WTC11 (cell line): Measurements from ENCODE around the gene RASIP1. TPM values are rescaled to one million over a fixed set of nuclear protein-coding genes. Genes with fewer than 3 reads are reported as not detected.

ENCODE experiments used
- ATAC-seq: fragments of 200-7000 bp; cut with Tn5 transposase; 2 replicates; pipeline ENCODE4 v1.10.0; 2021; ENCODE audit warnings: mild to moderate bottlenecking, moderate library complexity
- CTCF ChIA-PET: fragments of 300-600 bp; sonication (Branson Sonifier 250); formaldehyde crosslinking; loops from one replicate; lab custom pipeline; 2021; ENCODE audit warnings: antibody characterized with exemption; lab: Charles Lee
- POLR2A ChIA-PET: fragments of 350-600 bp; sonication (Branson Sonifier 250); formaldehyde crosslinking; loops from one replicate; lab custom pipeline; 2021; ENCODE audit warnings: antibody characterized with exemption; lab: Charles Lee
- DNase-seq: peaks from one replicate; pipeline ENCODE4 v3.0.0; 2021; ENCODE audit warnings: low spot score
- H3K27ac Mint-ChIP-seq: 2 replicates; pipeline ENCODE4 v1.8.0; 2021; ENCODE audit warnings: mixed read lengths
- H3K27me3 Mint-ChIP-seq: 2 replicates; pipeline ENCODE4 v1.8.0; 2021; ENCODE audit warnings: low read depth, mild to moderate bottlenecking, moderate library complexity, mixed read lengths
- H3K36me3 Mint-ChIP-seq: 2 replicates; pipeline ENCODE4 v1.8.0; 2021; ENCODE audit warnings: mixed read lengths
- H3K4me1 Mint-ChIP-seq: 2 replicates; pipeline ENCODE4 v1.8.0; 2022; ENCODE audit warnings: mixed read lengths
- H3K4me3 Mint-ChIP-seq: 2 replicates; pipeline ENCODE4 v1.8.0; 2021; ENCODE audit warnings: mild to moderate bottlenecking, moderate library complexity, mixed read lengths
- H3K9me3 Mint-ChIP-seq: 2 replicates; pipeline ENCODE4 v1.8.0; 2021; ENCODE audit warnings: mixed read lengths
- E2F1 ChIP-seq: sonication (generic); formaldehyde crosslinking; IDR thresholded peaks from 2 replicates; pipeline ENCODE4 v1.8.0; 2022; ENCODE audit warnings: mild to moderate bottlenecking, missing genetic modification reagents
- E2F5 ChIP-seq: sonication (generic); formaldehyde crosslinking; IDR thresholded peaks from 2 replicates; pipeline ENCODE4 v1.8.1; 2022; ENCODE audit warnings: mild to moderate bottlenecking, moderate library complexity, missing genetic modification reagents
- FOXP4 ChIP-seq: sonication (generic); formaldehyde crosslinking; IDR thresholded peaks from 2 replicates; pipeline ENCODE4 v1.8.0; 2022; ENCODE audit warnings: mild to moderate bottlenecking, missing genetic modification reagents
- GABPB1 ChIP-seq: sonication (generic); formaldehyde crosslinking; IDR thresholded peaks from 2 replicates; pipeline ENCODE4 v1.8.1; 2023; ENCODE audit warnings: mild to moderate bottlenecking, missing genetic modification reagents
- MAX ChIP-seq: sonication (generic); formaldehyde crosslinking; IDR thresholded peaks from 2 replicates; pipeline ENCODE4 v1.8.0; 2022; ENCODE audit warnings: mild to moderate bottlenecking, missing genetic modification reagents
- PREB ChIP-seq: sonication (generic); formaldehyde crosslinking; IDR thresholded peaks from 2 replicates; pipeline ENCODE4 v1.8.1; 2022; ENCODE audit warnings: mild to moderate bottlenecking, missing genetic modification reagents, moderate library complexity, borderline replicate concordance
- SMAD4 ChIP-seq: sonication (generic); formaldehyde crosslinking; IDR thresholded peaks from 2 replicates; pipeline ENCODE4 v1.8.0; 2022; ENCODE audit warnings: mild to moderate bottlenecking, missing genetic modification reagents
- SP1 ChIP-seq: sonication (generic); formaldehyde crosslinking; conservative IDR thresholded peaks from 2 replicates; pipeline ENCODE4 v1.8.1; 2022; ENCODE audit warnings: missing genetic modification reagents
- ZBTB21 ChIP-seq: sonication (generic); formaldehyde crosslinking; IDR thresholded peaks from 2 replicates; pipeline ENCODE4 v1.8.1; 2023; ENCODE audit warnings: mild to moderate bottlenecking, missing genetic modification reagents, borderline replicate concordance
- ZMAT4 ChIP-seq: fragments of 250-450 bp; sonication (Bioruptor Pico); IDR thresholded peaks from 2 replicates; pipeline ENCODE4 v1.9.0; 2021; ENCODE audit warnings: mild to moderate bottlenecking
- ZNF121 ChIP-seq: sonication (generic); formaldehyde crosslinking; IDR thresholded peaks from 2 replicates; pipeline ENCODE4 v1.8.0; 2023; ENCODE audit warnings: missing genetic modification reagents
- ZNF232 ChIP-seq: sonication (generic); formaldehyde crosslinking; IDR thresholded peaks from 2 replicates; pipeline ENCODE4 v1.8.0; 2022; ENCODE audit warnings: mild to moderate bottlenecking, missing genetic modification reagents
- ZNF263 ChIP-seq: sonication (generic); formaldehyde crosslinking; IDR thresholded peaks from 2 replicates; pipeline ENCODE4 v1.8.1; 2022; ENCODE audit warnings: low read depth, mild to moderate bottlenecking, moderate library complexity, missing genetic modification reagents
- ZNF281 ChIP-seq: sonication (generic); formaldehyde crosslinking; IDR thresholded peaks from 2 replicates; pipeline ENCODE4 v1.8.0; 2023; ENCODE audit warnings: mild to moderate bottlenecking, missing genetic modification reagents
- ZNF396 ChIP-seq: fragments of 250-450 bp; sonication (Bioruptor Pico); IDR thresholded peaks from 2 replicates; pipeline ENCODE4 v1.8.0; 2021; ENCODE audit warnings: mild to moderate bottlenecking, moderate library complexity, borderline replicate concordance
- ZNF425 ChIP-seq: fragments of 250-450 bp; sonication (Bioruptor Pico); conservative IDR thresholded peaks from 2 replicates; pipeline ENCODE4 v1.9.0; 2021; ENCODE audit warnings: mild to moderate bottlenecking
- ZNF532 ChIP-seq: fragments of 250-450 bp; sonication (Bioruptor Pico); IDR thresholded peaks from 2 replicates; pipeline ENCODE4 v1.9.0; 2021; ENCODE audit warnings: mild to moderate bottlenecking, borderline replicate concordance
- total RNA-seq: library from RNA; stranded (reverse); gene quantifications from 3 replicates; pipeline ENCODE4 v1.2.3, GENCODE V29; 2021

RASIP1 gene
- total RNA-seq, 1 experiment from 2014 or later = 4.4 TPM

GRCh38 chr19:48724796-48725753, 15.3 kb downstream of the RASIP1 start:
- no peak for DNase-seq
- H3K9me3 Mint-ChIP-seq = peaks cover 6% of the 10 kb centered on the region
- H3K36me3 Mint-ChIP-seq = peaks cover 6% of the 10 kb centered on the region
- H3K27me3 Mint-ChIP-seq = peaks cover 18% of the 10 kb centered on the region
- TF ChIP-seq ZNF281 (CRISPR knock-in tag) (no peak), ZNF263 (CRISPR knock-in tag) (no peak), SMAD4 (CRISPR knock-in tag) (no peak), MAX (CRISPR knock-in tag) (no peak), ZNF396 (CRISPR knock-in tag) (no peak), ZBTB21 (CRISPR knock-in tag) (no peak), GABPB1 (CRISPR knock-in tag) (no peak), ZNF121 (CRISPR knock-in tag) (no peak), PREB (CRISPR knock-in tag) (no peak), FOXP4 (CRISPR knock-in tag) (no peak), E2F1 (CRISPR knock-in tag) (no peak), ZNF425 (CRISPR knock-in tag) (no peak), ZNF532 (no peak), SP1 (CRISPR knock-in tag) (no peak), ZMAT4 (CRISPR knock-in tag) (no peak), E2F5 (CRISPR knock-in tag) (no peak), ZNF232 (CRISPR knock-in tag) (no peak)
- ChIA-PET CTCF (interaction anchor here (0.7 to 2.7 kb wide), 10 partner anchors 10 to 421 kb away, joined by 3 to 31 read pairs (median 4); partner anchors contain the start of genes CA11 and CGB7), POLR2A (interaction anchor here (0.6 to 1.7 kb wide), 3 partner anchors 9 to 80 kb away, joined by 3 to 6 read pairs (median 3); partner anchors contain the start of genes CA11 and IZUMO1)
- no peak overlapping the region for H3K4me3 Mint-ChIP-seq
- ATAC-seq = peak; percentile 46
- H3K27ac Mint-ChIP-seq = peak overlapping the region; percentile 78
- H3K4me1 Mint-ChIP-seq = peaks cover 8% of the 10 kb centered on the region
